GM12878 (cell line): ENCODE results near the gene TMEM88. TPM values are rescaled to one million over a fixed set of nuclear protein-coding genes. Genes with fewer than 3 reads are reported as not detected.

ENCODE experiments used
- CBFB ChIP-seq: IDR thresholded peaks from 2 replicates; pipeline ENCODE4 v1.6.1; 2016; ENCODE audit warnings: antibody characterized with exemption, low read depth
- CUX1 ChIP-seq: IDR thresholded peaks from 2 replicates; pipeline ENCODE4 v1.6.1; 2012; ENCODE audit warnings: improper control_type of control experiment, low read depth, low read length; ENCODE audit not compliant: insufficient replicate concordance
- E2F4 ChIP-seq: IDR thresholded peaks from 2 replicates; pipeline ENCODE4 v1.6.1; 2012; ENCODE audit warnings: low read depth, low read length, improper control_type of control experiment
- HSF1 ChIP-seq: fragments of 150-350 bp; IDR thresholded peaks from 2 replicates; pipeline ENCODE4 v1.6.1; 2014; ENCODE audit warnings: mild to moderate bottlenecking, low read depth, low read length
- MEF2A ChIP-seq: IDR thresholded peaks from 2 replicates; pipeline ENCODE4 v1.6.1; 2011; ENCODE audit warnings: low read depth, mild to moderate bottlenecking, low read length, moderate library complexity; ENCODE audit not compliant: insufficient read depth
- NR2F1 ChIP-seq: fragments of 450-650 bp; conservative IDR thresholded peaks from 2 replicates; pipeline ENCODE4 v1.6.1; 2017; ENCODE audit warnings: mild to moderate bottlenecking
- RBBP5 ChIP-seq: fragments of 200-600 bp; sonication (generic); conservative IDR thresholded peaks from 2 replicates; pipeline ENCODE4 v1.6.1; 2016
- RELA ChIP-seq: fragments of 450-650 bp; IDR thresholded peaks from 2 replicates; pipeline ENCODE4 v1.8.0; 2014; ENCODE audit warnings: borderline replicate concordance; ENCODE audit not compliant: partially characterized antibody
- SIN3A ChIP-seq: IDR thresholded peaks from 2 replicates; pipeline ENCODE4 v1.6.1; 2012; ENCODE audit warnings: low read depth, low read length, improper control_type of control experiment
- STAT3 ChIP-seq: IDR thresholded peaks from 2 replicates; pipeline ENCODE4 v1.6.1; 2011; ENCODE audit warnings: low read depth, low read length, improper control_type of control experiment
- TARDBP ChIP-seq: IDR thresholded peaks from 2 replicates; pipeline ENCODE4 v1.6.1; 2016; ENCODE audit warnings: borderline replicate concordance
- ZBTB11 ChIP-seq: fragments of 450-650 bp; formaldehyde crosslinking; IDR thresholded peaks from 2 replicates; pipeline ENCODE4 v1.5.0; 2022; ENCODE audit warnings: mild to moderate bottlenecking, missing genetic modification characterization
- ZNF622 ChIP-seq: fragments of 450-650 bp; IDR thresholded peaks from 2 replicates; pipeline ENCODE4 v1.6.1; 2017; ENCODE audit warnings: mild to moderate bottlenecking, inconsistent platforms
- ZNF687 ChIP-seq: fragments of 450-650 bp; IDR thresholded peaks from 2 replicates; pipeline ENCODE4 v1.6.1; 2017; ENCODE audit warnings: mild to moderate bottlenecking, moderate library complexity
- polyA plus RNA-seq, 11 experiments: library from polyadenylated mRNA; depleted of rRNA in 4 of 11; unstranded in 6 of 11; stranded (reverse) in 5 of 11; fragments of >200 nt; fragmentation: Nextera tagmentation in 4 of 11; fragmentation: Illumina TruSeq in 1 of 11; extraction: Ambion mirVana in 4 of 11; extraction: Trizol in 1 of 11; gene quantifications; 1 replicate in 1 of 11; 2 replicates in 10 of 11; pipeline versions ENCODE4 v1.2.1 to v1.2.3, GENCODE V29; 2011 to 2016; ENCODE audit warnings: inconsistent platforms in 2 of 11, missing spikeins in 2 of 11, low read depth in 1 of 11
- total RNA-seq, 4 experiments: library from RNA; depleted of rRNA in 3 of 4; stranded (reverse); fragments of >200 nt in 3 of 4; fragmentation: Illumina TruSeq in 1 of 4; extraction: Trizol in 1 of 4; gene quantifications; 2 replicates each; pipeline versions ENCODE4 v1.2.1 to v1.2.3, GENCODE V29; 2013 to 2021

The TMEM88 gene
- total and polyA plus RNA-seq, 10 of the 15 experiments (the other 5 are each of a cell fraction or from before 2014, with no cell fraction given), result 0.21 to 2.2 (median 0.62) TPM; not detected in 5

GRCh38 chr17:7843536-7844291 is 11.2 kb upstream of the TMEM88 start (continued):
- TF ChIP-seq ZNF687 (no peak), ZBTB11 (no peak), ZNF622 (no peak), HSF1 (0 out of 2 replicates have a peak, but pooled peaks have one; percentile 5), STAT3 (no peak), MEF2A (no peak), CUX1 (no peak), RELA (peak; percentile 97), TARDBP (no peak), RBBP5 (no peak), CBFB (peak; percentile 64; the same call in 1 of the 2 replicates), NR2F1 (no peak), SIN3A (peak; percentile 90; the same call in 1 of the 2 replicates), E2F4 (no peak)
